Glomerular endothelial cell (primary cell): Measurements from ENCODE around the gene SGPL1. TPM values are rescaled to one million over a fixed set of nuclear protein-coding genes. Genes with fewer than 3 reads are reported as not detected.
A peak's percentile ranks its signal among the peaks of the same experiment; 100 is the strongest.

Experiments
- DNase-seq: peaks from one replicate; pipeline ENCODE4 v3.0.0-alpha.2; 2011; ENCODE audit warnings: low read depth, low spot score; ENCODE audit errors: extremely low read depth
- total RNA-seq: library from RNA; depleted of rRNA; stranded (reverse); fragments of >200 nt; gene quantifications from 2 replicates; pipeline ENCODE4 v1.2.3, GENCODE V29; 2015

The SGPL1 gene
- total RNA-seq, 1 donor from 2014 or later = 24.2 TPM

DNA sequence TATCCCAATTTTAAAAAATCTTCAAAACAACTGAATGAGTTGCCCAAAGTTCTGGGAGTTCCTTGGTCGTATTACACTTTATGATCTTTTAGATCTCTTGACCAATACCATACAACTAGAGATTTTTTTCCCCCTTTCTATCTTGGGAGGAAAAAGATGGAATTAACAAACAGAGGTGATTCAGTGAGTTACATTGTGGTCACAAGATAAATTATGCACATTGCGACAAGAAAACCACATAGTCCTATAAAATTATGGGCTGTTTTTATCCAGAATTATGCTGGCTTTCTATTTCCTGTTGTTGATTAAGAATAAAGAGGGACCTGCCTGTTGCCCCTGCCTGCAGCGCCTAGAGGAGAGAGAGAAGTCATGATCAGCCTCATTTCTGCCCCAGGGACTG lies 8.2 kb upstream of the SGPL1 start:
- DNase-seq = no peak

DNA sequence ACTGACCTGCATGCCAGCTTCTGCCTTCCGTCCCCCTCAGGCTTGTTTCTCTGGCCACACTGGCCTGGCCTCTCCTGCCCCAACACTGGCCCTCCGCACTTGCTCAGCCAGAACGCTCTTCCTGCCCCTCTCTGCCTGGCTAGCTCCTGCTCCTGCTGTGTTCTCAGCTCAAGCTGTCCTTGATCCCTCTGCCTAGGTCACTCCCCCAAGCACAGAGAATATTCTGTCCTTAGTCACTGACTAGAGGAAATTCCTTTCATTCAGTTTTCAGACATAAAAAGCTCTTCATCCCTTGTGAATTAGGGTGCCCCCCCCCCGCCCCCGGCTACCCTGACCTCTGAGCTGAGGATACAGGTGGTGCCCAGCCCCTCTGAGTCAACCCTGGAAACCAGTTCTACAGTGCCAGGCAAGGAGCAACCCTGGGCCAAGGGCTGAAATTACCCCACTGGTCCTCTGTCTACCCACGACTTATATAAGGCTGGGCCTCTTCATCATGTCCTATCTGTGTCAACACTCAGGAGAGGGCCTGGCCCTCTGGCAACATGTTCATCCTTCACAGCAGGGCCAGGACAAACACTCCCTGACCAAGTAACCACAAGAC lies 6.6 kb upstream of the SGPL1 start:
- DNase-seq = no peak

DNA sequence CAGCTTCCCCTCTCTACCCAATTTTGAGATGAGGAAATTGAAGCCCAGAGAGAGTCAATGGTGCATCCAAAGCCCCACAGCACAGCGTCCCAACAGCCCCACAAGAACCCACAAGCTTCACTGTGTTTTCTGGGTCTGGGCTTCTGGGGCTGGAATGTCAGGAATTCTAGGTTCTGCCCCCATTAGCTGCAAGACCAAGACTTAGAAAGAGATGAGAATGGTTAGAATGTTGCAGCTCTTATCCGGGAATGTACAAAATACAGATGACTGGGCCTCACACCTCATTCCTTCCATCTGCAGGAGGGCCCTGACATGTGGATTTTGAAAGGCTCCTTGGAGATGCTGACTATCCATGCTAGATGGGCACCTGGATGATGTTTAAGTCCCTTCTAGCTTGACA lies 6.0 kb upstream of the SGPL1 start:
- no peak for DNase-seq

DNA sequence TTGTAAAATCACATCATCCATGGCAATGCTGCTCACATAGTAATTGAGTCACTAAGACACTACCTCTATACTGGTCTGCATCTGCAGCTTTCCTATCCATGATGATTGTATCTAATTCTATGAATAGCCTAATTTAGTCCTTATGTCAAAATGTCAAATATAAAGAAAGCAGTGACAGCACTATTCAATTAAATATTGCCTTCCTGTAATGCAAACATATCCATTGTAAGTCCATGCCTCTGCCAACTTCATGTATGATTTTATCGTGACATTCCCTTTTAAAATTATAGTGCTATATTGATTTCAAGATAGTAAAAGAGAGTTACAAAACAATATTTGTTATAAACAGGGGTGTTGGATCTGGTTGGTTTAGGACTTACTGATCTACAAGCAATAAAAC lies 4.8 kb upstream of the SGPL1 start:
- DNase-seq = no peak

DNA sequence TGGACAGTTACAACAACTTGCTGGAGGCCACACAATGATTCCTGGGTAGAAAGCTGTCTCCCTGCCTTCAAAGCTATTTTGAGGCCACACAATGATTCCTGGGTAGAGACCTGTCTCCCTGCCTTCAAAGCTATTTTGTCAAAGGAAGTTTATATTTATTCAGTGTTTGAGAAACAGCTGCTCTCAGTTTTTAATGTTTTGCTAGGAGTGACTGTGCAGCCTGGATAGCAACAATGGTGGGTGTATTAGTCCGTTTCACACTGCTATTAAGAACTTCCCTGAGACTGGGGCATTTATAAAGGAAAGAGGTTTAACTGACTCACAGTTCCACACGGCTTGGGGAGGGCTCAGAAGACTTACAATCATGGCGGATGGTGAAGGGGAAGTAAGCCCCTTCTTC lies 3.9 kb upstream of the SGPL1 start:
- DNase-seq = no peak

DNA sequence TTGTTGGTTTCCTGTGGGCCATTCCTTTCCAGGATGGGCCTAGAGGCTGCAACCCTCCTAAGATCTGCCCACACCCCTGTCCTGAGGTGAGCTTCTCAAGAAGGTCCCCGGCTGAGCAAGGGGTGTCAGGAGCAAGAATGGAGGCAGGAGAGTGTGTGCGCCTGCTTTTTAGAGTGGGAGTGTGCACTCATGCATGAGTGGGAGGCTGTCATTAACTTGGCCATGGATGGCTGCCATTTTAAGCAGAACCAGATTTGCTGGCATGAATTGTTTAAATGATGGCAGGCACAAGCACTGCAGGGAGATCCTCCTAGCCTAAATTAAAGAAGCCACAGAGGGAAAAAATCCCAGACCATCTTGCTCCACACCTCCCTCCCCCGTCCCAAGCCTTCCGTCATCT lies 2.9 kb upstream of the SGPL1 start:
- no peak for DNase-seq

DNA sequence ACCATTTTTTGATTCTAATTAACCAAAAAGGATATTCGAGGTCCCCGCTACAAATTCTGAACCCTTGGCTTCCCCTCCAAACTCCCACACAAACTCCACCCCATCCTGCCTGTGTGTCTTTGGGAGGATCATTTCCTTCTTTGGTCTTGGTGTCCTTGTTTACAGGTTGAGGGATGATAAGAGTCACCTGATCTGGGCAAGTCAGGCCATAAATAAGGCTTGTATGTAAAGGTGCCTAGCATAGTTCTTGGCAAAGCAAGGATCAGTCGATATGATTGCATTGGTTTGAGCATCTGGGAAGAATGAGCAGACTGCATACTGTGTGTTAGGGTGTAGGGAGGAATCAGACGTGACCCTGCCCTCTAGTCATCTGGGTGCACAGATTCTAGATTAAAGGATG lies 1.6 kb upstream of the SGPL1 start:
- no peak for DNase-seq

DNA sequence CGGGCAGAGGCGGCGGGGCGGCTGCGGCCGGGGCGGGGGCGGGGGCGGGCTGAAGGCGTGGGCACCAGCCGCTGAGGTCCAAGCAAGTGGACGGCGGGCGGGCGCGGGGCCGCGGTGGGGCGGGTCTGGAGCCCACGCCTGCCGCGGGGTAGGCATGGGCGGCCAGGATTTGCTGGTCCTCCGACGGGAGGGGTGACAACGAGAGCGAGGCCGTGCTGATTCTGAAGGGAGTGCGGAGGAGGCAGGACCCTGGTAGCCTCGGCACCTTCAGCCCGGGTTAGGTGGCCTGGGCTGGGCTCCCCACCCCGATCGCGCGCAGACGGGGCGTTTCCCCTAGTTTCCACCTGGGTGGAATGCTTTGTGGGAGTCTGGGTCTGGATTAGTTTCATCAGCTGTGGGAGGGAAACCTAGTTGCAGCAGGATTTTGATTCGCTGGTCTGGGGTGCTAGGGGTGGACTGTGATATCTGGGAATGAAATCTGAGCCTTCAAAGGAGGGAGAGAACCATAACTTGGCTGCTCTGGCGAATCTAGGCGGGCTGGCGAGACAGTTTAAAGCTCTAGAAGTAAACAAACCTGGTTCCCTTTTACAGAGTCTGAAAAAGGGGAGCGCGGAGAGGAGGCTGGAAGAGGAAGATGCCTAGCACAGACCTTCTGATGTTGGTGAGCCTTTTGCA lies 609 bp downstream of the SGPL1 start:
- peak; percentile 48 for DNase-seq

DNA sequence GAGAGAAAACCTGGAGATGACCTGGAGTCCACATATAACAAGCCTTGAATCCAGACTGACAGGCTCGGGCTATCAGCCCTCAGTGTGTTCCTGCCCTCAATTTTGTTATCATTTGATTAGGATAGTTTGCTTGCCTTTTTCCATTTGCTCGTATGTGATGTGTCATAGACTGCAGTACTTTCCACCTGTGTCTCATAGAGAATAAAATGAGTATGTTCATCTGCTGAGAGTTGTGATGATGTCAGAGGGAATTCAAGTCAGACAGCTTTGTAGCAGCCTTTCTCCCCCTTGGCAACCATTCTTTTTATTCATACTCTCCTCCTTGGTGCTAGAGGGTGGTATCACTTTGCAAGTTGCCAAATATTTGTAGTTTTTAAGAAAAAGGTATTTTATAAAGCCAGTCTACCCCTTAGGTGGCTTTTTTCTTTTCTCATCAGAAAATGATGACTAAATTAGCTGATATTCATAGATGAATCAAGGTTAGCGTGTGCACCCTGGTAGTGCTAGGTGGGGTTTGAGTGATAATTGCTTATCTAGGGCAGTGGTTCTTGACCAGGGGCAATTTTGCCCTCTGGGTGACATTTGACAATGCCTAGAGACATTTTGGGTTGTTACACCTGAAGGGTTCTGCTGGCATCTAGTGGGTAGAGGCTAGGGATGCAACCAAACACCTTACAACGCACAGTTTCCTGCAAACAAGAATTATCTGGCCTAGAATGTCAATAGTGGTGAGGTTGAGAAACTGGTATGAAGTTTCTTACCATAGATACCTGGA lies 5.4 kb downstream of the SGPL1 start:
- DNase-seq = no peak

DNA sequence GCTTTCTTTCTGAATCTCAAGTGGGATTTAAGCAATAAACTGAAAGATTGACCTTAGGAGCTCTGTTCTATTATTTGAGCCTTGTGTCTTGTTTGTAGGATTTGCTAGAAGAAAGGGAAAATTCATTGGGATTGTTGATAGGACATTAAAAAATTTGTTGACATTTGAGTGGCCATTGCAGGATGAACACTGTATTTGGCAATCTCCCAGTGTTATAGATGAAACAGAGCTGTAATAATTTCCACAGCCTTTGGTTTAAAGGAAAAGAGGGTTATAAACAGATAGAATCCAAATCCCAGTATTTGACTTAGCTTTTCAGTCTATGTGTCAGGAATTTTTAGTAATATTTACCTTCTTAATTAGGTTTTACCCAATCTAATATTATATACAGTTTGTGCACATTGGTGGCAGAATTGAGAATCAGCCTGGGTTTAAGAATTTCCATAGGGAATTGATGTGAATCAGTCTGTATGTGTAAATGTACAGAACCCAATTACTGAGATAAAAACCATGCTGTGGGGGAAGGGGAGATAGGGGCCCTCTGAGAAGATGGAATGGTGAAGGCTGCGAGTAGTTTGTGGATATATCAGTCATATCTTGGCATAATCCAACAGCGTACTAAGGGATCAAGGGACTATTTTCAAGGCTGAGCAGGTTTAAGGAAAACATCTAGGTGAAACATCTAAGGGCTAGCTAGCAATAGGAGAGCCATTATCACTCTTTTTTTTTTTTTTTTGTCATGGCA lies 6.5 kb downstream of the SGPL1 start:
- no peak for DNase-seq

DNA sequence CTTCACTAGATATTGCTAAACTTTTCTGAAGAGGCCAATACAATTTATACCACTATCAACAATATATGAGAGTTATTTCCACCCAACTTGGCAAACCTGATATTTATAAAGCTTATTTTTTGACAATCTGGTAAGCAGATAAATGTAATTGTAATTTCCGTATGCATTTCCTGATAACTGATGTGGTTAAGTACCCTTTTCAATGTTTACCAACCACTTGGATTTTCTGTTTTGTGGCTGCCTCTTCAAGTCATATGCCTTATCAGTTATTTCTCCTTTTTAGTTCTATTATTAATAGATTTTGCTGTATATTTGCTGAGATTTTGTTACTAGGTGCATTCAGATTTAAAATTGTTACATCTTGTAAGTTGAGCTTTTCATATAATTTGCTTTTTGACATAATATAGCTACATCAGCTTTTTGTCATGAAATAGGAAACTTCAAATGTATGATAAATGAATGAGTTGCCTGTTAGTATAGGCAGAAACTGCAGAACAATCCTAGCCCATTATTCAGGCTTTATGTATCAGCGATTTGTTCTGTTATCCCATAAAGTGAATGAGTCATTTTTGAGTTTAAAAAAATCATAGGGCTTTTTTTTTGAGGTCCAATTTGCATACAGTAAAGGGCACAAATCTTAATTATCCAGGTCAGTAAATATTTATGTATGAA lies 11.5 kb downstream of the SGPL1 start:
- DNase-seq = no peak

DNA sequence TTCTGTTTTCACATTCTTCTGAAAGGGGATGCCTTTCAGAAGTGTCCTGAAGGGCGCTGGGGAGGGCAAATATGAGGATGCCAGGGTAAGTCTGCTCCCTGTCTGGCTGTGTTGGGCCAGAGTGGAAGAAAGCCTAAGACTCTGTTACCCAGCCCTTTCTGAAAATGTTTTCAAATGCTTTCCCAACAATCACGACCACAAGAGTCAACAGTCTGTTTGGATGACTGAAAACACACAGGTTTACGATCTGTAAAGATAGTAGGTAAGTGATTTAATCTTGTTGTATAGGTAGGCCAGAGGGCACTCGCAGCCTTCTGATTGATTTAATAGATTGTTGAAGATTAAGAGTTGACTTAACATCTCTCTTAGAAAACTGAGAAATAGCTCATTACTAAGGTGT lies 13.2 kb downstream of the SGPL1 start:
- no peak for DNase-seq

DNA sequence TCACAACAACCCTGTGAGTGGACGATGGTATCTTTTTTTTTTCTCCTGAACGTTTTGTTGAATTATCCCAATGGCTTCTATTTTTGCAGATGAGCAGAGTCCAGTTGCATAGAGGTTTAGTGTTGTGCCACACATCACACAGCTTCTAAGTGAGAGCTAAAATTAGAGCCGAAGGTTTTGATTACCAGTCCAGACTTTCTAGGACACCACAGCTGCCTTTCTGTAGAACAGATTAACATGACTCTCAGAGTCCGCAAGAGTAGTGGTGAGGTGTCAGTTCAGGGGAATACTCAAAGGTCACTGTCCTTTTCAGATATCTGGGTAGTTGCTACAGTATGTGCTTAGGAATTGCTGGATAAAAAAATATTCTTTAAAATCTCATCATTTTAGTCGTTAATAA lies 13.8 kb downstream of the SGPL1 start:
- DNase-seq = no peak

DNA sequence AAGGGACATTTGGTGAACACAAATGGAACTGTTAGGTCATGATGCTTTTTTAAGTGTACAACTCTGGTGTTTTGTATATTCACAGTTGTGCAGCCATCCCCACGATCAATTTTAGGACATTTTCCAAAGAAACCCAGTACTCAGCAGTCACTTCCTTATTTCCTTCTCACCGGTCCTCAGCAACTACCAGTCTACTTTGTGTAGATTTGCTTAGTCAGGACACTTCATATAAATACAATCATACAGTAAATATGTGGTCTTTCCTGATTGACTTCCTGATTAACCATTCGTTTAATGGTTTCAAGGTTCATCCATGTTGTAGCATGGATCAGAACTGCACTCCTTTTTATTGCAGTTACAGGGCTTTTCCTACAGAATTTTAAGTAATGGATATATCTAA lies 14.4 kb downstream of the SGPL1 start:
- no peak for DNase-seq

DNA sequence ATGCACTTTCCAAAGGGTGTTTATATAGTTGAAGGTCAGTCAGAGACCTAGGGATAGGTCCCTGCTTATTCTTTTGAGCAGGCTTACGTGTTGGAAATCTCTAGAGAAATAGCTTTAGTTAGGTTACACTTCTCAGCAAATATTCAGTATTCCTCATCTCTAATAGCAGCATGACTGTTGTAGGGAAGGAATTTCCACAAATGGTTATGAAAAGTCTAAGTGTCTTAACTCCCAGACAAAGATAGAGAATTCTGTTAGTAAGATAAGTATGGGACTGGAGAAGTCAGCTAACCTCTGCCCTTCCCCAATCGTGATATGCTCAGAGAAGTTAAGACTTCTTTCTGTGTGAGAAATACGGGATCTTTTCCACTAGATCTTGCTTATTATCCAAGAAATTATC lies 16.5 kb downstream of the SGPL1 start:
- no peak for DNase-seq

DNA sequence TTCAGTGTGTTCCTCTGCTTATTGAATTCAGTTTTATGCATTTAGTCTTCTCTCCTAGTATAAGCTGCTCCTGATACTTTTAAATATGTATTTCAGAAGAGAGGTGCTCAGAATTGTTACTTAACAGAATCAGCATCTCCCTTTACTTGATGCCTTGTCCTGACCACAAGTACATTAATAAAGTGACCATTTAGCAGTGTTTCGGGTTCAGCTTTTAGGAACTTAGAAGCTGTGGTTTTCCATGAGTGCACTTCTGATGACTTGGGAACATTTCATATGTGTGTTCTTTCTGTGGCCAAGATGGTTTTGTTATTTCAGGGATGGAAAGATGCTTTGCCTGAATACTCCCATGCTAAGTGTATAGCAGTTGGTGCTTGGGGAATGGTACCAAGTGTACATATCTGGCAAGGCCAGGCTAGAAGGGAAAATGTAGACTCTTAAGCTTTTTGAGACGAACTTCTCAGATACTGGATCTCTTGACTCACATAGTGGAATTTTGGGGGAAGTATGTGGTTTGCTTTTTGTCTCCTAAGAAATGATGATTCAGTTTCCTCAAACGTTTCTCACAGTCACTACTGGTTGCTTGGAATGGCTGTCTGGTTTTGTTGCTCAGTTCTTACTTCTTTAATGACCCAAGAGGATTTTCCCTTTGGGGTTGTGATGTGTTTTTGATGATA lies 17.2 kb downstream of the SGPL1 start:
- peak; percentile 68 for DNase-seq

DNA sequence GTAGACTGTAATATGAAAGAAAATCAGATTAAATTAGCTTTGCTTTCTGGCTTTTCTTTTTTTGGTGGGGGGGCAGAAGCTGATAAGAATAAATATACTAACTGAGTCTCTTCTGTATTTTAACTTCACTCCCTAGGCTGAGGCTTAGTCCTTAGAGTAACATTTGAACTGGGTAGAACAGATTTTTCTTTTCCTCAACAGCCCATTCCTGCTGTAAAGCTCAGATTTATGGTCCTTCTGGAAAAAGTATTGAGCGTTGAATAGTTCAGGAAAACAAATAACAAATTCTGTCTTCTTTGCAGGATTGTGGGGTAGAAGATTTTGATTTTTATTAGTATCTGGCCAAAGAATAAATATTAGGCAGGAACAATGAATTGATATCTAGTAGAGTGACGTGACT lies 17.9 kb downstream of the SGPL1 start:
- no peak for DNase-seq

DNA sequence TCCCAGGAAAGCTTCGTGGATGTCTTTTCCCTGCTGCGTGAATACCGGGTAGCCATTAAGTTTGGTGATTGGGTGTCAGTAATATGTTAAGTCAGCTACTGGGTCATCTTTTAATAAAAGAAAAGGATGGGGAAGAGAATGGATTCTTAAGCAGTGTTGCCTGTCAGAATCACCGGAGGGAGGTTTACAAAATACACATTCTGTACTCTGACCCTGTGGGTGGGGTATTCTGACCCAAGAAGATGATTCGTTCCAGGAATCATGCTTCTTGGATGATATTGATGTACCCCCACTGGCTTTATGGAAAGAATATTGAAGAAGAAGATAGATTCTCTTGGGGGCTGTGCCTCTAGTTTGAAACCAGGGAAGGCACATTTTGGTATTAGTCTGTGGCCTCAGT lies 18.3 kb downstream of the SGPL1 start:
- DNase-seq = no peak

DNA sequence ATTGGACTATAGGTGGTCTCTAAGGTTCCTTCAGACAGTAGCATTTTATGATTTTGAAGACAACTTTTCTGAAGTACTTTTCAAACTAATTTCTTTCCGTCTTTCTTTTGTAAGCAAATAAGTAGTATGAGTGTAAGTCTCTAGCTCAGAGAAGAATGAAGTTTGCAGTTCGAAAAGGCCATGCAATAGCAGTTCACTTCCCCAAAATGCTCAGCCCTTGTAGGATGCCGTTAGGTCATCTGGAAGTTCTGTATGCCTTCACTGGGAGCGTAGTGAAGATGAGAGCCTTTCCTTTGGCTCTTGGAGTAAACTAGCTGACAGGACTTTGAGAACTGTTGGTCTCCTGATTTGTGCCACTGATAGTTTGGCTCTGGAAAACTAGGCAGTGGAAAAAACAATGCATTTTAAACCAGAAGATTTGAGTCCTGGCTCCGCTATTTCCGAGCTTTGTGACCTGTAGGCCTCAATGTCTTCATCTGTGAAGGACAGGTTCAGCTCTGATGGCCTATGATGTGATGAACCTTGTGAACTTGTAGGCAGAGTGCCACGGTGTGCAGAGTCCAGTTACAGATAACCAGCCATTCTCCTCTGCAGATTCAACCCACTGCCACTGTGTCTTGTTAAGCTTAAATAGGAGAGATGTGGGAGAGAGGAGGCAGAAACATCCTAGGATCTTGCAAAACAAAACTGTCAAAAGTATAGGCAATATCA lies 18.8 kb downstream of the SGPL1 start:
- no peak for DNase-seq

DNA sequence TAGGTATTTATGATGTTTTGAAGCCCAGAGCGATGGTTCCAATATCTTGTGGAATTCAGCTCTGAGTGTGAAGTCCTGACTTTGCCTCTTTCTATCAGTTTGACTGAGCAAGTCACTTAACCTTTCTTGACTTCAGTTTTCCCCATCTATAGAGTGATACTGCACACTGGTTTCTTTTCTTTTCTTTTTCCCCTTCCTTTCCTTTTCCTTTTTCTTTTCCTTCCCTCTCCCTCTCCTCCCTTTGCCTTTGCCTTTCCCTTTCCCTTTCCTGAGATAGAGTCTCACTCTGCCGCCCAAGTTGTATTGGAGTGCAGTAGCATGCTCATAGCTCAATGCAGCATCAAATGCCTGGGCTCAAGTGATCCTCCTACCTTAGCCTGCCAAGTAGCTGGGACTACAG lies 20.6 kb downstream of the SGPL1 start:
- DNase-seq = no peak
